Sigmoid colon (tissue), 3 donors: ENCODE results near the gene TRIP11.

Source experiments
- POLR2A ChIP-seq, 2 donors: fragments of 450-650 bp; IDR thresholded peaks; one replicate each; pipeline ENCODE4 v1.6.1; 2016; ENCODE audit warnings: antibody characterized with exemption in 2 of 2, mild to moderate bottlenecking in 2 of 2, moderate library complexity in 2 of 2
- TF ChIP-seq, protein P1 (sequence below), 4 experiments: fragments of 450-650 bp in 3 of 4; fragments of 200-600 bp in 1 of 4; IDR thresholded peaks; one replicate each; pipeline ENCODE4 v1.5.1; 2016 to 2019; ENCODE audit warnings: antibody characterized with exemption in 4 of 4, mild to moderate bottlenecking in 3 of 4, moderate library complexity in 2 of 4

GRCh38 chr14:91953170-91953985 is 86.5 kb downstream of the TRIP11 start:
- TF ChIP-seq, protein P1, sequence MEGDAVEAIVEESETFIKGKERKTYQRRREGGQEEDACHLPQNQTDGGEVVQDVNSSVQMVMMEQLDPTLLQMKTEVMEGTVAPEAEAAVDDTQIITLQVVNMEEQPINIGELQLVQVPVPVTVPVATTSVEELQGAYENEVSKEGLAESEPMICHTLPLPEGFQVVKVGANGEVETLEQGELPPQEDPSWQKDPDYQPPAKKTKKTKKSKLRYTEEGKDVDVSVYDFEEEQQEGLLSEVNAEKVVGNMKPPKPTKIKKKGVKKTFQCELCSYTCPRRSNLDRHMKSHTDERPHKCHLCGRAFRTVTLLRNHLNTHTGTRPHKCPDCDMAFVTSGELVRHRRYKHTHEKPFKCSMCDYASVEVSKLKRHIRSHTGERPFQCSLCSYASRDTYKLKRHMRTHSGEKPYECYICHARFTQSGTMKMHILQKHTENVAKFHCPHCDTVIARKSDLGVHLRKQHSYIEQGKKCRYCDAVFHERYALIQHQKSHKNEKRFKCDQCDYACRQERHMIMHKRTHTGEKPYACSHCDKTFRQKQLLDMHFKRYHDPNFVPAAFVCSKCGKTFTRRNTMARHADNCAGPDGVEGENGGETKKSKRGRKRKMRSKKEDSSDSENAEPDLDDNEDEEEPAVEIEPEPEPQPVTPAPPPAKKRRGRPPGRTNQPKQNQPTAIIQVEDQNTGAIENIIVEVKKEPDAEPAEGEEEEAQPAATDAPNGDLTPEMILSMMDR (IDR thresholded peaks at IDR 0.05), result no peak
- TF ChIP-seq POLR2A (IDR thresholded peaks at IDR 0.05), result no peak
